ENCODE results near the gene PSME3IP1. TPM values are rescaled to one million over a fixed set of nuclear protein-coding genes. Genes with fewer than 3 reads are reported as not detected.

PSME3IP1 gene
- total RNA-seq, 2 experiments from 2014 or later: 115 to 137 TPM

DNA sequence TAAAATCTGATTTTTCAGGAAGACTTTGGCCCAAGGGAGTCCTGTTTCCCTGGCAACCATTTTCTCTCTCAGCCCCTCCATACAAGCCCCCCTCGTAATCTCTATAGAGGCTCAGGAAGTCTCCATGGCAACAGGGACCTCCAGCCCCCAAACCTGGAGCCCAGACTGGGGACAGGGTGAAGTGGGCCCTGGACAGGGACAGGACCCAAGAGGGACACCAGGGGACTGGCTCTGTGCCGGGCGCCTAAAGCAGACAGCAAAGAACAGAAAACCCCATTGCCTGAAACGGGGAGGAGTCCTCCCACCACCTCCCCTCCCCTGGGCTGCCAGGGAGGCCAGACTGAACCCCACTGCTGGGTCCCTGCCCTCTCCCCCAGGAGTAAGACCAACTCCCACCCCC, 52.8 kb downstream of the PSME3IP1 start:
- ChIA-PET POLR2A (no interaction called here), CTCF (interaction anchor here (3.6 kb wide), 1 partner anchor 11 kb away, joined by 13 read pairs; no protein-coding TSS in a partner anchor)

GRCh38 chr16:57132470-57132869, 53.4 kb downstream of the PSME3IP1 start:
- DNase-seq: no peak
- Mint-ChIP-seq H3K9me3 (no peaks in the 10 kb centered on the region), H3K27ac (peak overlapping the region; percentile 62), H3K27me3 (no peaks in the 10 kb centered on the region), H3K4me3 (no peak overlapping the region), H3K4me1 (peaks cover 79% of the 10 kb centered on the region), H3K36me3 (ENCODE audit: low read depth) (peaks cover 6% of the 10 kb centered on the region)
- ChIA-PET POLR2A (no interaction called here), CTCF (interaction anchor here (2.0 kb wide), 1 partner anchor 18 kb away, joined by 5 read pairs; no protein-coding TSS in a partner anchor)

More for the DNA sequence above, 52.8 kb downstream of the PSME3IP1 start:
- Mint-ChIP-seq H3K4me1 (peaks cover 75% of the 10 kb centered on the region), H3K9me3 (no peaks in the 10 kb centered on the region), H3K27ac (peak overlapping the region; percentile 71), H3K27me3 (no peaks in the 10 kb centered on the region), H3K4me3 (no peak overlapping the region), H3K36me3 (ENCODE audit: low read depth) (peaks cover 2% of the 10 kb centered on the region)
- DNase-seq: no peak

DNA sequence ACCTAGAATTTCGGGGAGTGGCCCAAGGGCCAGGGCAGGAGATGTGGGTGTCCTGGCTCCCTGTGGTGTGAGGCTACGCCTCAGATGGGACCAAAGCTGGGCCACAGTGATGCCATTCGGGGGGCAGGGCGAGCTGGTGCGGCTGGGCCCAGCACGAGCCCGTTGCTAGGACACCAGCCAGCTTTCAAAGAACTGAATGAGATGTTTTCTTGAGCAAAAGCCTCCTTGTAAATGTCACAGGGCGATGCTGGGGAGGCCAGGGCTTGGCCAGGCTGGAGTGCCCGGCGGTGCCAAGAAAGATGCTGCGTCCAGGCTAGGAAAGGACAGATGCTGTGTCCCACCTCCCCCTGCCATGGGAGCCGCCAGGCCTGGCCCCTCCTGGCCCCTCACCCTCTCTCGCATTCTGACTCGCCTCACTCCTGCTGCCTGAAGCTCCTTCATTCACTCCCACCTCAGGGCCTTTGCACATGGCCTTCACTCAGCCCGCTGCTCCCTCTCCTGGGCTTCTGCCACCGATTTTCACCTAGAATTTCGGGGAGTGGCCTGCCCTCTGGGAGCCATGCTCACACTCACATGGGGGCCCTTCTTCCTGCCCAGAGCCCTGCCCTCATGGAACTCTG, 54.4 kb downstream of the PSME3IP1 start:
- Mint-ChIP-seq H3K4me1 (peaks cover 88% of the 10 kb centered on the region), H3K27me3 (no peaks in the 10 kb centered on the region), H3K9me3 (no peaks in the 10 kb centered on the region), H3K27ac (peak overlapping the region; percentile 71), H3K4me3 (no peak overlapping the region), H3K36me3 (ENCODE audit: low read depth) (peaks cover 6% of the 10 kb centered on the region)
- no peak for DNase-seq
- ChIA-PET CTCF (interaction anchor here (1.0 to 2.0 kb wide), 2 partner anchors 17 kb away, joined by 3 to 5 read pairs; no protein-coding TSS in a partner anchor), POLR2A (no interaction called here)

DNA sequence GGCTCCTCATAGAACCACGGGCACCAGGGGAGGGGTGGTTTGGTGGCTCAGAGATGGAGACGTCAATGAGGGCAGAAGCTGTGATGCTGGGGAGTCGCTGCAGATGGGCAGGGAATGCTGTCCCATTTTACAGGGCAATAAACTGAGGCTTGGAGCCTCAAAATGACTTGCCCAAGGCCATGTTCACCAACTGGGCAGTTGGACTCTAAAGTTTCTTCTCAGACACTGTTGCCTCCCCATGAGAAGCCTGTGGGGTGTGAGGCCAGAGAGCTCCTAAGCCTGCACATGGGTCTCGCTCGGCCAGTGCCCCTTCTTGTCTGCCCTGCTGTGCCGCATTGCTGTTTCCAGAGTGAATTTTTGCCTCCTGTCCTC, 54.9 kb downstream of the PSME3IP1 start:
- Mint-ChIP-seq H3K27me3 (no peaks in the 10 kb centered on the region), H3K4me1 (peaks cover 88% of the 10 kb centered on the region), H3K9me3 (peaks cover 1% of the 10 kb centered on the region), H3K27ac (peak overlapping the region; percentile 59), H3K36me3 (ENCODE audit: low read depth) (peaks cover 6% of the 10 kb centered on the region), H3K4me3 (no peak overlapping the region)
- POLR2A ChIA-PET: no interaction called here
- no peak for DNase-seq
- CTCF ChIA-PET: interaction anchor here (1.0 to 2.0 kb wide), 2 partner anchors 17 to 18 kb away, joined by 3 to 5 read pairs; no protein-coding TSS in a partner anchor

GRCh38 chr16:57128771-57129389, 57.0 kb downstream of the PSME3IP1 start:
- Mint-ChIP-seq H3K36me3 (ENCODE audit: low read depth) (peaks cover 6% of the 10 kb centered on the region), H3K27me3 (no peaks in the 10 kb centered on the region), H3K9me3 (peaks cover 3% of the 10 kb centered on the region), H3K4me1 (peaks cover 85% of the 10 kb centered on the region), H3K4me3 (peak overlapping the region; percentile 9), H3K27ac (peak overlapping the region; percentile 88)
- DNase-seq: peak; percentile 52
- CTCF ChIA-PET: interaction anchor here (0.7 to 3.2 kb wide), 3 partner anchors 10 to 36 kb away, joined by 3 to 12 read pairs (median 3); partner anchors contain the start of gene CPNE2
- POLR2A ChIA-PET: interaction anchor here (0.5 to 1.1 kb wide), 3 partner anchors 13 to 267 kb away, joined by 3 read pairs; no protein-coding TSS in a partner anchor

- H3K27me3 Mint-ChIP-seq: no peaks in the 10 kb centered on the region
- peaks cover 86% of the 10 kb centered on the region for H3K4me1 Mint-ChIP-seq
- H3K9me3 Mint-ChIP-seq: peaks cover 3% of the 10 kb centered on the region
- DNase-seq: no peak
- no peak overlapping the region for H3K4me3 Mint-ChIP-seq
- H3K27ac Mint-ChIP-seq: peak overlapping the region; percentile 68
- POLR2A ChIA-PET: no interaction called here
- CTCF ChIA-PET: interaction anchor here (0.5 to 3.2 kb wide), 5 partner anchors 8 to 444 kb away, joined by 3 to 12 read pairs (median 4); partner anchors contain the start of gene CPNE2
- H3K36me3 Mint-ChIP-seq (ENCODE audit: low read depth): peaks cover 6% of the 10 kb centered on the region
Measured at GRCh38 chr16:57127836-57128235, 58.0 kb downstream of the PSME3IP1 start.

DNA sequence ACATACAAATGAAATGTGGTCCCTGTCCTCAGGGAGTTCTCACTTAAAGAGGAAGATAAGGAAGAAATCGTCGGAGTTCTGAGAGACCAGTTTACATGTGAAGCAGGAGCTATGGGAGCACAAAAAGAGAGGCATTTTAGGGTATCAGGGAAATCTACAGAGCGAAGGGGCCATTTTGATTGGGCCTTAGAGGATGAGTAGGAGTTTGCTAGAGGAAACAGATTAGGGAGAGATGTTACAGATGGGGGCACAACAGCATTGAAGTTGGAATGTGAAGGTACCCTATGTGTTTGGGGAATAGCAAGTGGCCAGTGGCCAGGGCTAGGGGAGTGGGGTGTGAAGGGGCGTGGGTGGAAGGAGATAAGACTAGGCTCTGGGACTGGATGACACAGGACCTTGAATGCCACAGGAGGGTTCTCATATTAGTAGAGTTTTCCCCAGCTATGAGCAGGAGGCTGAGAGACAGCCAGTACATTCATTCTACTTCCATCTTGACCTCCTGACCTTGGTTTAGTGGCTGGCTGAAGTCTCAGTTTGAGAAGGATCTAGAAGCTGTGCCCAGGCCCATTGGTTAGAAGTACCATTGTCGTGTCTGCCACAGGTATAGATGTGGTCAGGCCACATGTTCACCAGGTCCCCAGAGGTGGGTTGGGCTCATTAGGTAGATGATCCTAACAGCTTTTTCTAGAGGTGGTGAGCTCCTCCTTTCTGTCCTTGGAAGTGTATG, 58.6 kb downstream of the PSME3IP1 start:
- Mint-ChIP-seq H3K9me3 (peaks cover 3% of the 10 kb centered on the region), H3K36me3 (ENCODE audit: low read depth) (peaks cover 6% of the 10 kb centered on the region), H3K4me3 (no peak overlapping the region), H3K27ac (peak overlapping the region; percentile 68), H3K4me1 (peaks cover 82% of the 10 kb centered on the region), H3K27me3 (no peaks in the 10 kb centered on the region)
- no peak for DNase-seq
- ChIA-PET CTCF (interaction anchor here (0.5 to 3.2 kb wide), 10 partner anchors 8 to 443 kb away, joined by 3 to 12 read pairs (median 3); partner anchors contain the start of gene CPNE2), POLR2A (no interaction called here)

DNA sequence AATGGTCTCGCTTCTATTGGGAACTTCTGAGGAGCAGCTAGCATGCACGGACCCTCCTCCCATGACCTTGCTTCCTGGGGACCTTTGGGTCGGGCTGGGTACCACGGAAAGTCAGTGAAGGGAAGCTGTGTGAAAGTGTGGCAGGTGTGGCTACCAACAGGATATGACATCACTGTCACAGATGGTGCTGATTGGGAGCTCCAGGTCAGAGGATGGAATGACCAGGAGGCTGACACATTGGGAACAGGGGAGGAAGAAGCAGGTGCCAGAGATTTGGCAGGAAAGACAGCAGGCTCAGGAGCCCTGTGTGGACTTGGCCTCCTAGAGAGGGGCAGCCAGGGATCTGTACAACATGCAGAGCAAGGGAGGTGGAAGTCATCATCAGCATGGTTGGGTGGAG, 59.4 kb downstream of the PSME3IP1 start:
- DNase-seq: no peak
- ChIA-PET POLR2A (no interaction called here), CTCF (interaction anchor here (0.8 to 3.2 kb wide), 8 partner anchors 10 to 161 kb away, joined by 3 to 12 read pairs (median 3); partner anchors contain the start of gene CPNE2)
- Mint-ChIP-seq H3K36me3 (ENCODE audit: low read depth) (peaks cover 6% of the 10 kb centered on the region), H3K9me3 (peaks cover 3% of the 10 kb centered on the region), H3K27ac (peak overlapping the region; percentile 31), H3K4me3 (no peak overlapping the region), H3K27me3 (no peaks in the 10 kb centered on the region), H3K4me1 (peaks cover 75% of the 10 kb centered on the region)

DNA sequence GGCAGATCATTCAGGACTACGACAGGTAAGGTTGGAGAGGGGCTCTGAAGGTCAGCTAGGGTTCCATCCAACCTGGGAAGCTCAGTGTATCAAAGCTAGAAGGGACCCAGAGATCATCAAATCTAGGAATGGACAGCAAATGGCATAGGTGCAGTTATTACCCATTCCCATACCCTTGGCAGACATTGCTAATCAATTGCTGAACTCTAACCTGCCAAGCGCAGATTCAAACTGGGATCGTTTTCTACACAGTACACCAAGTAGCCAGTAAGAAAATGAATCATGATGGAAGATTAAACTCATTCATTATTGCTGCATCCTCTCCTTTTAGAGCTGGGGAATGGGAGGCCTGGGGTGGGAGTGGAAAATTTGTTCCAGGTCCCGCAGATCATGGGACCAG, 59.9 kb downstream of the PSME3IP1 start:
- Mint-ChIP-seq H3K27ac (peak overlapping the region; percentile 31), H3K4me3 (no peak overlapping the region), H3K4me1 (peaks cover 71% of the 10 kb centered on the region), H3K27me3 (no peaks in the 10 kb centered on the region), H3K9me3 (peaks cover 3% of the 10 kb centered on the region), H3K36me3 (ENCODE audit: low read depth) (peaks cover 6% of the 10 kb centered on the region)
- ChIA-PET CTCF (interaction anchor here (0.8 to 3.2 kb wide), 5 partner anchors 10 to 33 kb away, joined by 3 to 12 read pairs (median 3); partner anchors contain the start of gene CPNE2), POLR2A (no interaction called here)
- DNase-seq: no peak

DNA sequence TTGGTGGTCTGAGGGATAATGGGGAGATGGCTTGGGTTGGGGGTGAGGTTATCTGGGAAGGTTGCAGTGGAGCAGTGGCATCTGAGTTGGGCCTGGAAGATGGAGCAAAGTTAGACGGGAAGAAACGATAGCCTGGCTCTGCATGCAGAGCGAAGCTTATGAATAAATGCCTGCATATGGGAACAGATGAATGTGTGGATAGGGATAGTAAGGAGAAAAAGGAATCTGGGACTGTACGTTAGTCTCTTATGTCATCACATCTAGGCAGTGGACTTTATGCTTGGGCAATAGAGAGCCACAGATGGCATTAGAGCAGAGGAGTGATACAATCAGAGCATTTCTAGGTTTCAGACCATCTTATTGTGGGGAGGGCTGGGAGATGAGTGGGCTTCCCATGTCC, 60.5 kb downstream of the PSME3IP1 start:
- Mint-ChIP-seq H3K27ac (no peak overlapping the region), H3K27me3 (no peaks in the 10 kb centered on the region), H3K36me3 (ENCODE audit: low read depth) (peaks cover 6% of the 10 kb centered on the region), H3K4me1 (peaks cover 65% of the 10 kb centered on the region), H3K4me3 (no peak overlapping the region), H3K9me3 (peaks cover 3% of the 10 kb centered on the region)
- ChIA-PET POLR2A (no interaction called here), CTCF (interaction anchor here (1.4 kb wide), 1 partner anchor 17 kb away, joined by 3 read pairs; no protein-coding TSS in a partner anchor)
- DNase-seq: no peak

DNA sequence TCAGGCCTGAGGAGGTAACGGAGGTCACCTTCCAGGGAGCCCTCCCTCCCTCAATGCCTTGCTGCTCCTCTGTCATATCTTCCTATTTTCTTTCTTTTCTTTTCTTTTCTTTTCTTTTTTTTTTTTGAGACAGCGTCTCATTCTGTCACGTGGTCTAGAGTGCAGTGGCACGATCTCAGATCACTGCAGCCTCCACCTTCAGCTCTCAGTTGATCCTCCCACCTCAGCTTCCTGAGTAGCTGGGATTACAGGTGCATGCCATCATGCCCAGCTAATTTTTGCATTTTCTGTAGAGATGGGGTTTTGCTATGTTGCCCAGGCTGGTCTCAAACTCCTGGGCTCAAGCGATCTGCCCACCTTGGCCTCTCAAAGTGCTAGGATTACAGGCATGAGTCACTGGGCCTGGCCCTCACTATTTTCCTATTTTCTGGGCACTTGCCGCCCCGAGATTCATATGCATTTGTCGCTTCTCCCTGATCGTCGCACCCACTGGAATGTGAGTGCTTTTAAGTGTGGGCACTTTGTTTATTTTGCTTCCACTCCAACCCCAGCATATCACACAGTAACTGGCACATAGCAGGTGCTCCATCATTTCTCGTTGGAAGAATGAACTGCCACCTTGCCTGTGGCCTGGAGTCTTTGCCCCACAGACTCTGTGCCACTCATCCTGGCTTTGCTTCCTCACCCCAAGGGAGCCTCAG, 61.7 kb downstream of the PSME3IP1 start:
- ChIA-PET CTCF (interaction anchor here (0.7 to 2.0 kb wide), 3 partner anchors 21 to 39 kb away, joined by 3 to 8 read pairs (median 3); no protein-coding TSS in a partner anchor), POLR2A (no interaction called here)
- Mint-ChIP-seq H3K4me3 (no peak overlapping the region), H3K4me1 (peaks cover 55% of the 10 kb centered on the region), H3K9me3 (peaks cover 3% of the 10 kb centered on the region), H3K27me3 (no peaks in the 10 kb centered on the region), H3K27ac (peak overlapping the region; percentile 88), H3K36me3 (ENCODE audit: low read depth) (peaks cover 6% of the 10 kb centered on the region)
- no peak for DNase-seq
